Sigmoid colon (tissue), 7 donors: ENCODE data around the gene ASXL3. TPM values are rescaled to one million over a fixed set of nuclear protein-coding genes. Genes with fewer than 3 reads are reported as not detected.

Experiments
- DNase-seq: peaks from one replicate; pipeline ENCODE4 v3.0.0-alpha.2; 2019
- H3K27ac ChIP-seq, 4 donors: fragments of 200-600 bp; sonication (generic); one replicate each; pipeline ENCODE4 v1.5.1; 2016 to 2019; ENCODE audit warnings: mild to moderate bottlenecking in 1 of 4
- H3K27me3 ChIP-seq, 3 donors: fragments of 200-600 bp; sonication (generic); one replicate each; pipeline ENCODE4 v1.5.1; 2019; ENCODE audit warnings: mild to moderate bottlenecking in 1 of 3
- H3K36me3 ChIP-seq, 4 donors: fragments of 200-600 bp; sonication (generic); one replicate each; pipeline ENCODE4 v1.5.1; 2016 to 2019
- H3K4me1 ChIP-seq, 4 donors: fragments of 200-600 bp; sonication (generic); one replicate each; pipeline ENCODE4 v1.5.1; 2017 to 2019
- H3K4me3 ChIP-seq, 4 donors: fragments of 200-600 bp; sonication (generic); one replicate each; pipeline ENCODE4 v1.5.1; 2017 to 2019; ENCODE audit warnings: mild to moderate bottlenecking in 2 of 4, moderate library complexity in 1 of 4
- H3K9me3 ChIP-seq, 4 donors: fragments of 200-600 bp in 3 of 4; sonication (generic) in 3 of 4; one replicate each; pipeline versions ENCODE4 v1.5.1 to v1.6.1; 2013 to 2019
- CTCF ChIP-seq, 4 experiments: fragments of 450-650 bp in 3 of 4; fragments of 200-600 bp in 1 of 4; IDR thresholded peaks; one replicate each; pipeline ENCODE4 v1.5.1; 2016 to 2019; ENCODE audit warnings: antibody characterized with exemption in 4 of 4, mild to moderate bottlenecking in 3 of 4, moderate library complexity in 2 of 4
- EP300 ChIP-seq, 4 donors: sonication (generic); formaldehyde crosslinking; IDR thresholded peaks; one replicate each; pipeline ENCODE4 v1.6.1; 2017; ENCODE audit warnings: antibody characterized with exemption in 4 of 4
- POLR2A ChIP-seq, 2 donors: fragments of 450-650 bp; IDR thresholded peaks; one replicate each; pipeline ENCODE4 v1.6.1; 2016; ENCODE audit warnings: antibody characterized with exemption in 2 of 2, mild to moderate bottlenecking in 2 of 2, moderate library complexity in 2 of 2
- POLR2AphosphoS5 ChIP-seq, 4 donors: sonication (generic); formaldehyde crosslinking; IDR thresholded peaks; one replicate each; pipeline ENCODE4 v1.6.1; 2017; ENCODE audit warnings: antibody characterized with exemption in 4 of 4
- WGBS, 2 donors: extraction: QIAGEN DNeasy Blood & Tissue Kit; methylation state at CpG; one replicate each; pipeline ENCODE4 v1.1.7; 2013; 5-methylcytosine and 5-hydroxymethylcytosine counted together
- intact Hi-C: fragments of 100-400 bp; cut with DNase I; formaldehyde crosslinking; loops from one replicate; pipeline ENCODE4 v1.15.1; 2023
- polyA plus RNA-seq, 3 donors: library from polyadenylated mRNA; stranded (reverse); fragments of 200-250 nt; gene quantifications; one replicate each; pipeline ENCODE4 v1.2.3, GENCODE V29; 2013
- total RNA-seq, 4 donors: library from RNA; depleted of rRNA; stranded (reverse); fragments of >200 nt; gene quantifications; one replicate each; pipeline ENCODE4 v1.1.0, GENCODE V29; 2016
- donor health status: healthy with polysubstance abuse.
- donor health status: Bipolar disorder and iron deficiency.
- donor health status: healthy.

Gene ASXL3
- total and polyA plus RNA-seq, 7 donors: under 0.01 to 9.1 (median 3.6) TPM

- H3K4me1 ChIP-seq: no peaks in the 10 kb centered on the region
- no peak overlapping the region for H3K27ac ChIP-seq
- TF ChIP-seq CTCF (IDR thresholded peaks at IDR 0.05) (no peak), POLR2AphosphoS5 (IDR thresholded peaks at IDR 0.05) (no peak), EP300 (IDR thresholded peaks at IDR 0.05) (no peak), POLR2A (IDR thresholded peaks at IDR 0.05) (no peak)
- no peak overlapping the region for H3K4me3 ChIP-seq
- WGBS, 2 donors: 78 to 79% methylated on average over 4 of the region's 4 CpGs
- intact Hi-C loops: no loop called here
- DNase-seq: no peak
- H3K36me3 ChIP-seq: no peaks in the 10 kb centered on the region
- H3K27me3 ChIP-seq: no peaks in the 10 kb centered on the region
- no peaks in the 10 kb centered on the region for H3K9me3 ChIP-seq
Measured at GRCh38 chr18:33560686-33561370, 17.2 kb upstream of the ASXL3 start.

- Histone ChIP-seq H3K36me3 (no peaks in the 10 kb centered on the region), H3K4me3 (no peak overlapping the region), H3K9me3 (no peaks in the 10 kb centered on the region), H3K27ac (no peak overlapping the region), H3K4me1 (no peaks in the 10 kb centered on the region), H3K27me3 (no peaks in the 10 kb centered on the region)
- 28 to 68% methylated on average over 1 of the region's 1 CpG for WGBS, 2 donors
- no peak for DNase-seq
- intact Hi-C loops: no loop called here
- TF ChIP-seq EP300 (IDR thresholded peaks at IDR 0.05) (no peak), POLR2A (IDR thresholded peaks at IDR 0.05) (no peak), CTCF (IDR thresholded peaks at IDR 0.05) (no peak), POLR2AphosphoS5 (IDR thresholded peaks at IDR 0.05) (no peak)
Measured at GRCh38 chr18:33562741-33563140, 15.3 kb upstream of the ASXL3 start.

- TF ChIP-seq POLR2A (IDR thresholded peaks at IDR 0.05) (no peak), POLR2AphosphoS5 (IDR thresholded peaks at IDR 0.05) (no peak), EP300 (IDR thresholded peaks at IDR 0.05) (no peak), CTCF (IDR thresholded peaks at IDR 0.05) (no peak)
- Histone ChIP-seq H3K27me3 (no peaks in the 10 kb centered on the region), H3K4me1 (no peaks in the 10 kb centered on the region), H3K27ac (no peak overlapping the region), H3K36me3 (no peaks in the 10 kb centered on the region), H3K4me3 (no peak overlapping the region), H3K9me3 (no peaks in the 10 kb centered on the region)
- DNase-seq: no peak
- WGBS, 2 donors: 46 to 98% methylated on average over 1 of the region's 1 CpG
- intact Hi-C loops: no loop called here
Measured at GRCh38 chr18:33567705-33568104, 10.3 kb upstream of the ASXL3 start.

- DNase-seq: no peak
- Histone ChIP-seq H3K36me3 (no peaks in the 10 kb centered on the region), H3K4me1 (peaks cover 0 to 13% (median 3%) of the 10 kb centered on the region in 4 donors), H3K4me3 (no peak overlapping the region), H3K27ac (no peak overlapping the region), H3K27me3 (no peaks in the 10 kb centered on the region), H3K9me3 (no peaks in the 10 kb centered on the region)
- 92% methylated on average over 4 of the region's 4 CpGs for WGBS, 2 donors
- intact Hi-C loops: loop anchor here (10.0 kb wide), 1 partner anchor 183 kb away; no protein-coding TSS in a partner anchor
- TF ChIP-seq EP300 (IDR thresholded peaks at IDR 0.05): no peak
Measured at GRCh38 chr18:33571998-33572787, 5.8 kb upstream of the ASXL3 start.

- Histone ChIP-seq H3K4me3 (no peak overlapping the region), H3K4me1 (peaks cover 0 to 16% (median 5%) of the 10 kb centered on the region in 4 donors), H3K9me3 (no peaks in the 10 kb centered on the region), H3K27me3 (no peaks in the 10 kb centered on the region), H3K27ac (no peak overlapping the region), H3K36me3 (no peaks in the 10 kb centered on the region)
- TF ChIP-seq POLR2A (IDR thresholded peaks at IDR 0.05): no peak
- TF ChIP-seq POLR2AphosphoS5 (IDR thresholded peaks at IDR 0.05): no peak
- TF ChIP-seq CTCF (IDR thresholded peaks at IDR 0.05): no peak
- TF ChIP-seq EP300 (IDR thresholded peaks at IDR 0.05): no peak
- WGBS, 2 donors: 85 to 88% methylated on average over 3 of the region's 3 CpGs
- DNase-seq: no peak
- intact Hi-C loops: loop anchor here (10.0 kb wide), 1 partner anchor 182 kb away; no protein-coding TSS in a partner anchor
Measured at GRCh38 chr18:33573193-33573592, 4.8 kb upstream of the ASXL3 start.
